HEK293 (cell line): ENCODE results near the gene ARHGEF28.
A peak's percentile ranks its signal among the peaks of the same experiment; 100 is the strongest.

Experiments used
- CTCF ChIA-PET: fragments of 350-600 bp; formaldehyde crosslinking; extraction: SDS; loops from one replicate; lab custom pipeline; 2021; ENCODE audit warnings: antibody characterized with exemption; lab: Yijun Ruan, JAX
- POLR2A ChIA-PET: fragments of 300-600 bp; formaldehyde crosslinking; extraction: SDS; loops from one replicate; lab custom pipeline; 2020; ENCODE audit warnings: antibody characterized with exemption, inconsistent platforms; lab: Yijun Ruan, JAX
- H3K27ac ChIP-seq: fragments of 200-500 bp; sonication (Bioruptor generic); 2 replicates; pipeline ENCODE4 v1.5.1; 2014; ENCODE audit warnings: low read depth, low read length, control low read depth, inconsistent platforms; ENCODE audit errors: extremely low read depth
- H3K36me3 ChIP-seq, 2 experiments: fragments of 200-500 bp in 1 of 2; sonication (Bioruptor generic) in 1 of 2; 1 replicate in 1 of 2; 2 replicates in 1 of 2; pipeline ENCODE4 v1.5.1; 2014 to 2017; ENCODE audit warnings: inconsistent platforms in 2 of 2, low read length in 2 of 2; ENCODE audit not compliant: control insufficient read depth in 2 of 2, insufficient read depth in 1 of 2
- H3K4me1 ChIP-seq: fragments of 200-500 bp; sonication (Bioruptor generic); 2 replicates; pipeline ENCODE4 v1.5.1; 2014; ENCODE audit warnings: mild to moderate bottlenecking, low read length, inconsistent platforms; ENCODE audit not compliant: control insufficient read depth, insufficient read depth
- H3K4me3 ChIP-seq: 2 replicates; pipeline ENCODE4 v1.5.1; 2011; ENCODE audit warnings: low read depth, mild to moderate bottlenecking, control low read depth, low read length, moderate library complexity
- H3K9me3 ChIP-seq: fragments of 200-500 bp; sonication (Bioruptor generic); 2 replicates; pipeline ENCODE4 v1.5.1; 2014; ENCODE audit warnings: low read depth, low read length, inconsistent platforms; ENCODE audit not compliant: control insufficient read depth, insufficient read depth
- GLIS2 ChIP-seq: fragments of 450-650 bp; formaldehyde crosslinking; IDR thresholded peaks from 2 replicates; pipeline ENCODE4 v1.5.1; 2016; ENCODE audit warnings: missing biosample characterization, missing genetic modification characterization
- IKZF3 ChIP-seq: fragments of 450-650 bp; IDR thresholded peaks from 2 replicates; pipeline ENCODE4 v1.5.0; 2018; ENCODE audit warnings: missing biosample characterization, mild to moderate bottlenecking, missing genetic modification characterization, moderate library complexity
- KLF1 ChIP-seq: fragments of 450-650 bp; formaldehyde crosslinking; IDR thresholded peaks from 2 replicates; pipeline ENCODE4 v1.5.1; 2016; ENCODE audit warnings: missing biosample characterization, missing genetic modification characterization
- MZF1 ChIP-seq: fragments of 450-650 bp; formaldehyde crosslinking; IDR thresholded peaks from 2 replicates; pipeline ENCODE4 v1.5.1; 2017; ENCODE audit warnings: missing biosample characterization, missing genetic modification characterization, borderline replicate concordance
- ZBTB17 ChIP-seq: fragments of 450-650 bp; formaldehyde crosslinking; IDR thresholded peaks from 2 replicates; pipeline ENCODE4 v1.5.1; 2016; ENCODE audit warnings: missing biosample characterization, missing genetic modification characterization
- ZNF10 ChIP-seq: fragments of 450-650 bp; formaldehyde crosslinking; IDR thresholded peaks from 2 replicates; pipeline ENCODE4 v1.5.1; 2017; ENCODE audit warnings: missing biosample characterization, missing genetic modification characterization
- ZNF140 ChIP-seq: fragments of 450-650 bp; formaldehyde crosslinking; IDR thresholded peaks from 2 replicates; pipeline ENCODE4 v1.5.1; 2016; ENCODE audit warnings: missing biosample characterization, missing genetic modification characterization
- ZNF157 ChIP-seq: fragments of 450-650 bp; formaldehyde crosslinking; IDR thresholded peaks from 2 replicates; pipeline ENCODE4 v1.5.1; 2016; ENCODE audit warnings: missing biosample characterization, missing genetic modification characterization
- ZNF211 ChIP-seq: fragments of 450-650 bp; formaldehyde crosslinking; IDR thresholded peaks from 2 replicates; pipeline ENCODE4 v1.5.1; 2016; ENCODE audit warnings: low read depth, missing biosample characterization, missing genetic modification characterization
- ZNF266 ChIP-seq: fragments of 450-650 bp; formaldehyde crosslinking; IDR thresholded peaks from 2 replicates; pipeline ENCODE4 v1.5.1; 2016; ENCODE audit warnings: missing biosample characterization, missing genetic modification characterization, low read depth
- ZNF302 ChIP-seq: fragments of 450-650 bp; formaldehyde crosslinking; IDR thresholded peaks from 2 replicates; pipeline ENCODE4 v1.5.1; 2016; ENCODE audit warnings: missing biosample characterization, missing genetic modification characterization, low read depth
- ZNF394 ChIP-seq: fragments of 450-650 bp; formaldehyde crosslinking; IDR thresholded peaks from 2 replicates; pipeline ENCODE4 v1.5.1; 2016; ENCODE audit warnings: missing biosample characterization, missing genetic modification characterization, mild to moderate bottlenecking, moderate library complexity, borderline replicate concordance
- ZNF433 ChIP-seq: fragments of 450-650 bp; formaldehyde crosslinking; IDR thresholded peaks from 2 replicates; pipeline ENCODE4 v1.5.1; 2016; ENCODE audit warnings: missing biosample characterization, missing genetic modification characterization, low read depth
- ZNF623 ChIP-seq: fragments of 450-650 bp; formaldehyde crosslinking; IDR thresholded peaks from 2 replicates; pipeline ENCODE4 v1.5.1; 2016; ENCODE audit warnings: missing biosample characterization, missing genetic modification characterization
- ZNF843 ChIP-seq: fragments of 450-650 bp; formaldehyde crosslinking; IDR thresholded peaks from 2 replicates; pipeline ENCODE4 v1.5.1; 2016; ENCODE audit warnings: missing biosample characterization, missing genetic modification characterization
- TF ChIP-seq, protein P1 (sequence below): fragments of 450-650 bp; formaldehyde crosslinking; IDR thresholded peaks from 2 replicates; pipeline ENCODE4 v1.5.1; 2016; ENCODE audit warnings: missing biosample characterization, missing genetic modification characterization
- TF ChIP-seq, protein P2 (sequence below): fragments of 450-650 bp; formaldehyde crosslinking; IDR thresholded peaks from 2 replicates; pipeline ENCODE4 v1.5.1; 2017; ENCODE audit warnings: missing biosample characterization, missing genetic modification characterization

Gene ARHGEF28

DNA sequence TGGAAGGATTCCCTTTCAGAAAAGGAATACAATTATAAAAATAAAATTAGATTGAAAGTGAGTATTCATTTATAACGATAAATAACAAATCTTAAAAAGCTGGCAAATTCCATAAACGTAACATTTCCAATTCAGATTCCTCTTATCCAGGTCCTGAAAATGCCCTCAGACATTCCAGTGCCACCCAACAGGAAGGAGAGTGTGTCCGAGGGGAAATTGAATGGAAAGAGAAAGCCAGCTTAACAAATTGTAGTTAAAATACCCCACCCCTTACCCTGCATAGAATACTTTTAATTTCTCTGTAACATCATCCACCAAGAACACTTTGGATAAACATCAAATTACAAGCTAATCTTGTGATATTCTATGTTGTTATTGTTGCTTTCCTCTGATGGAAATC lies 72.0 kb downstream of the ARHGEF28 start (continued):
- TF ChIP-seq ZNF10 (tag by site-specific recombination) = no peak
- TF ChIP-seq ZNF157 (tag by site-specific recombination) = no peak
- TF ChIP-seq ZNF302 = no peak
- TF ChIP-seq ZNF623 (tag by site-specific recombination) = no peak
- no peak for TF ChIP-seq MZF1 (tag by site-specific recombination)
- TF ChIP-seq, all 188 proteins: peak for 0

DNA sequence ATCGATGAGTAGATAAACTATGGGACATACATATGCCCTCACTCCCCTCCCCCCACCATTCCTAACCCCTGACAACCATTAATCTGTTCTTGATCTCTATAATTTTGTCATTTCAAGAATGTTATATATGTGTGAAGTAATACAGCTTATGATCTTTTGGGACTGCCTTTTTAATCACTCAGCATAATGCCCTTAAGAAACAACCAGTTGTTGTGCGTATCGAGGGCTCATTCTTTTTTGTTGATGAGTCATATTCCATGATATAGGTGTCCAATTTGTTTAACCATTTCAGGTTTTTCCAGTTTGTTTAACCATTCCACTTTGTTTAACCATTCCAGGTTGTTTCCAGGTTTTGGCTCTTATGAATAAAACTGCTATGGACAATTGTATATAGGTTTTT lies 75.6 kb downstream of the ARHGEF28 start:
- Histone ChIP-seq H3K27ac (no peak overlapping the region), H3K4me1 (peaks cover 8% of the 10 kb centered on the region), H3K9me3 (no peaks in the 10 kb centered on the region), H3K36me3 (no peaks in the 10 kb centered on the region), H3K4me3 (no peak overlapping the region)
- ChIA-PET POLR2A (no interaction called here), CTCF (no interaction called here)
- no peak for TF ChIP-seq ZBTB17
- TF ChIP-seq ZNF211 (tag by site-specific recombination) = no peak
- no peak for TF ChIP-seq ZNF266
- no peak for TF ChIP-seq ZNF433 (tag by site-specific recombination)
- TF ChIP-seq ZNF394 = no peak
- no peak for TF ChIP-seq GLIS2 (tag by site-specific recombination)
- TF ChIP-seq IKZF3 (tag by site-specific recombination) = no peak
- TF ChIP-seq, all 188 proteins: peak for 0

DNA sequence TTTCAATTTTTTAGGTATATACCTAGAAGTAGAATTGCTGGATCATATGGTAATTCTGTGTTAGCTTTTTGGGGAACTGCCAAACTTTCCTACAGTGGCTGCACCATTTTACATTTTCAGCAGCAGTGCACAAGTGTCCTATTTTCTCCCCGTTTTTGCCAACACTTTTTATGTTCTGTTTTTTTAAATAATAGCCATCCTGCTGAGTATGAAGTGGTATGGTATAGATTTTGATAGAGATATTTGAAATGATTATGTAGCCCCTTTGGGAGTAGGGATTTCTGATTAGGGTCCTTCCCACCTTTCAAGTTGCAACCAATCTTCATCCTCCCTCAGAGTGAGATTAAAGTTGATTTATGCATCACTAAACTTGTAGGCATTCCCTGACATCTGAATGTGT lies 76.5 kb downstream of the ARHGEF28 start:
- Histone ChIP-seq H3K4me1 (peaks cover 8% of the 10 kb centered on the region), H3K27ac (no peak overlapping the region), H3K4me3 (no peak overlapping the region), H3K36me3 (no peaks in the 10 kb centered on the region), H3K9me3 (no peaks in the 10 kb centered on the region)
- TF ChIP-seq, protein P1, sequence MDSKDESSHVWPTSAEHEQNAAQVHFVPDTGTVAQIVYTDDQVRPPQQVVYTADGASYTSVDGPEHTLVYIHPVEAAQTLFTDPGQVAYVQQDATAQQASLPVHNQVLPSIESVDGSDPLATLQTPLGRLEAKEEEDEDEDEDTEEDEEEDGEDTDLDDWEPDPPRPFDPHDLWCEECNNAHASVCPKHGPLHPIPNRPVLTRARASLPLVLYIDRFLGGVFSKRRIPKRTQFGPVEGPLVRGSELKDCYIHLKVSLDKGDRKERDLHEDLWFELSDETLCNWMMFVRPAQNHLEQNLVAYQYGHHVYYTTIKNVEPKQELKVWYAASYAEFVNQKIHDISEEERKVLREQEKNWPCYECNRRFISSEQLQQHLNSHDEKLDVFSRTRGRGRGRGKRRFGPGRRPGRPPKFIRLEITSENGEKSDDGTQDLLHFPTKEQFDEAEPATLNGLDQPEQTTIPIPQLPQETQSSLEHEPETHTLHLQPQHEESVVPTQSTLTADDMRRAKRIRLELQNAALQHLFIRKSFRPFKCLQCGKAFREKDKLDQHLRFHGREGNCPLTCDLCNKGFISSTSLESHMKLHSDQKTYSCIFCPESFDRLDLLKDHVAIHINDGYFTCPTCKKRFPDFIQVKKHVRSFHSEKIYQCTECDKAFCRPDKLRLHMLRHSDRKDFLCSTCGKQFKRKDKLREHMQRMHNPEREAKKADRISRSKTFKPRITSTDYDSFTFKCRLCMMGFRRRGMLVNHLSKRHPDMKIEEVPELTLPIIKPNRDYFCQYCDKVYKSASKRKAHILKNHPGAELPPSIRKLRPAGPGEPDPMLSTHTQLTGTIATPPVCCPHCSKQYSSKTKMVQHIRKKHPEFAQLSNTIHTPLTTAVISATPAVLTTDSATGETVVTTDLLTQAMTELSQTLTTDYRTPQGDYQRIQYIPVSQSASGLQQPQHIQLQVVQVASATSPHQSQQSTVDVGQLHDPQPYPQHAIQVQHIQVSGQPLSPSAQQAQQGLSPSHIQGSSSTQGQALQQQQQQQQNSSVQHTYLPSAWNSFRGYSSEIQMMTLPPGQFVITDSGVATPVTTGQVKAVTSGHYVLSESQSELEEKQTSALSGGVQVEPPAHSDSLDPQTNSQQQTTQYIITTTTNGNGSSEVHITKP (tag by site-specific recombination) = peak; percentile 90
- TF ChIP-seq KLF1 = no peak
- POLR2A ChIA-PET = no interaction called here
- CTCF ChIA-PET = no interaction called here

DNA sequence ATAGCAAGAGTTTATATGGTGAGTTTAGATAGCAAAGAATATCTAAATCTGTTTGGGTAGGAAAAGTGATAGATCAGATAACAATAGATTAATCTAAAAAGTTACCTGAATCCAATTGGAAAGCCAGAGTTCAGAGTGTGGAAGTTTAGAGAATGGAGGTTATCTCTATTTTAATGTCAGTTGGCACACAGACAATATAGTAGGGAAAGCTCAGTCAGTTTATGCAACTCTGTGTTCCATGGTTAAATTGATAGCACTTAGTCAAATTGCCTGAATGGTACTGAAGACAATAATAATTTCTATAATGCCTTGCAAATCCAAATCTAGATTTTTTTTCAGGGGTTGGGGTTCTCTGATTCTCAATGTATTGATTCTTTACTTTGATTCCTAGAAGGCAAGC lies 77.0 kb downstream of the ARHGEF28 start:
- no peak overlapping the region for H3K4me3 ChIP-seq
- TF ChIP-seq, protein P2, sequence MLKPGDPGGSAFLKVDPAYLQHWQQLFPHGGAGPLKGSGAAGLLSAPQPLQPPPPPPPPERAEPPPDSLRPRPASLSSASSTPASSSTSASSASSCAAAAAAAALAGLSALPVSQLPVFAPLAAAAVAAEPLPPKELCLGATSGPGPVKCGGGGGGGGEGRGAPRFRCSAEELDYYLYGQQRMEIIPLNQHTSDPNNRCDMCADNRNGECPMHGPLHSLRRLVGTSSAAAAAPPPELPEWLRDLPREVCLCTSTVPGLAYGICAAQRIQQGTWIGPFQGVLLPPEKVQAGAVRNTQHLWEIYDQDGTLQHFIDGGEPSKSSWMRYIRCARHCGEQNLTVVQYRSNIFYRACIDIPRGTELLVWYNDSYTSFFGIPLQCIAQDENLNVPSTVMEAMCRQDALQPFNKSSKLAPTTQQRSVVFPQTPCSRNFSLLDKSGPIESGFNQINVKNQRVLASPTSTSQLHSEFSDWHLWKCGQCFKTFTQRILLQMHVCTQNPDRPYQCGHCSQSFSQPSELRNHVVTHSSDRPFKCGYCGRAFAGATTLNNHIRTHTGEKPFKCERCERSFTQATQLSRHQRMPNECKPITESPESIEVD (tag by site-specific recombination) = 0 out of 2 replicates have a peak, but pooled peaks have one; percentile 13
- no peak for TF ChIP-seq ZNF140 (tag by site-specific recombination)
- peak; percentile 45; the same call in 1 of the 2 replicates for TF ChIP-seq ZNF843 (tag by site-specific recombination)
- H3K27ac ChIP-seq = no peak overlapping the region
- ChIA-PET POLR2A (no interaction called here), CTCF (no interaction called here)
- H3K4me1 ChIP-seq = peaks cover 8% of the 10 kb centered on the region
- H3K36me3 ChIP-seq = no peaks in the 10 kb centered on the region
- H3K9me3 ChIP-seq = no peaks in the 10 kb centered on the region
